GM23338 (cell line): ENCODE results near the gene TBCD. TPM values are rescaled to one million over a fixed set of nuclear protein-coding genes. Genes with fewer than 3 reads are reported as not detected.

ENCODE experiments used
- ATAC-seq: fragments of 200-7000 bp; cut with Tn5 transposase; 3 replicates; pipeline ENCODE4 v1.9.1; 2020
- DNase-seq: peaks from one replicate; pipeline ENCODE4 v3.0.0-alpha.2; 2015; ENCODE audit warnings: low spot score
- H2AFZ ChIP-seq: fragments of 200-600 bp; sonication (generic); 2 replicates; pipeline ENCODE4 v1.8.0; 2016; ENCODE audit warnings: antibody characterized with exemption, mild to moderate bottlenecking, moderate library complexity
- H3F3A ChIP-seq: fragments of 200-600 bp; sonication (generic); replicated peaks from 2 replicates; pipeline ENCODE4 v1.8.0; 2017; ENCODE audit warnings: antibody characterized with exemption, mixed run types, low read depth
- H3K27ac ChIP-seq: fragments of 200-600 bp; sonication (generic); 2 replicates; pipeline ENCODE4 v1.6.1; 2016; ENCODE audit warnings: low read depth
- H3K27me3 ChIP-seq: fragments of 200-600 bp; sonication (generic); 2 replicates; pipeline ENCODE4 v1.8.0; 2016; ENCODE audit warnings: mild to moderate bottlenecking, mixed run types, moderate library complexity; ENCODE audit not compliant: insufficient read depth
- H3K36me3 ChIP-seq: fragments of 200-600 bp; sonication (generic); 2 replicates; pipeline ENCODE4 v1.8.0; 2016; ENCODE audit warnings: mild to moderate bottlenecking; ENCODE audit not compliant: insufficient read depth
- H3K4me1 ChIP-seq: fragments of 200-600 bp; sonication (generic); 2 replicates; pipeline ENCODE4 v1.8.0; 2016; ENCODE audit warnings: mild to moderate bottlenecking, moderate library complexity; ENCODE audit not compliant: insufficient read depth
- H3K4me2 ChIP-seq: fragments of 200-600 bp; sonication (generic); 2 replicates; pipeline ENCODE4 v1.7.1; 2017; ENCODE audit warnings: mixed run types
- H3K4me3 ChIP-seq: fragments of 200-600 bp; sonication (generic); 2 replicates; pipeline ENCODE4 v1.6.1; 2016; ENCODE audit warnings: mixed run types
- H3K79me2 ChIP-seq: fragments of 200-600 bp; sonication (generic); replicated peaks from 2 replicates; pipeline ENCODE4 v1.8.0; 2017; ENCODE audit warnings: mild to moderate bottlenecking; ENCODE audit not compliant: insufficient read depth
- H3K9me2 ChIP-seq: fragments of 200-600 bp; sonication (generic); 2 replicates; pipeline ENCODE4 v1.8.0; 2017; ENCODE audit not compliant: insufficient read depth
- H4K20me1 ChIP-seq: fragments of 200-600 bp; sonication (generic); replicated peaks from 2 replicates; pipeline ENCODE4 v1.8.0; 2017; ENCODE audit warnings: mild to moderate bottlenecking; ENCODE audit not compliant: insufficient read depth
- H3K27ac Mint-ChIP-seq: 2 replicates; pipeline ENCODE4 v1.8.0; 2020; ENCODE audit warnings: inconsistent platforms, mild to moderate bottlenecking, moderate library complexity, mixed read lengths
- H3K27me3 Mint-ChIP-seq: 3 replicates; pipeline ENCODE4 v1.8.0; 2022; ENCODE audit warnings: low read depth, mild to moderate bottlenecking, moderate library complexity, mixed read lengths, inconsistent platforms; ENCODE audit not compliant: insufficient read depth, poor library complexity
- H3K36me3 Mint-ChIP-seq: 3 replicates; pipeline ENCODE4 v1.8.0; 2021; ENCODE audit warnings: low read depth, mild to moderate bottlenecking, inconsistent platforms, moderate library complexity, mixed read lengths
- H3K4me1 Mint-ChIP-seq: 3 replicates; pipeline ENCODE4 v1.8.0; 2020; ENCODE audit warnings: mild to moderate bottlenecking, inconsistent platforms, mixed read lengths
- H3K4me3 Mint-ChIP-seq: 3 replicates; pipeline ENCODE4 v1.8.0; 2021; ENCODE audit warnings: moderate library complexity, mild to moderate bottlenecking, inconsistent platforms, mixed read lengths
- H3K9me3 Mint-ChIP-seq: 3 replicates; pipeline ENCODE4 v1.8.0; 2020; ENCODE audit warnings: moderate library complexity, mild to moderate bottlenecking, inconsistent platforms, mixed read lengths
- CREB1 ChIP-seq: fragments of 250-450 bp; sonication (Bioruptor Pico); IDR thresholded peaks from 2 replicates; pipeline ENCODE4 v1.5.0; 2020; ENCODE audit warnings: low read depth, mild to moderate bottlenecking, moderate library complexity
- EZH2 ChIP-seq: fragments of 200-600 bp; sonication (generic); IDR thresholded peaks from one replicate; pipeline ENCODE4 v1.8.0; 2017; ENCODE audit warnings: antibody characterized with exemption, mild to moderate bottlenecking, low read depth; ENCODE audit not compliant: unreplicated experiment
- EZH2phosphoT487 ChIP-seq: fragments of 200-600 bp; sonication (generic); IDR thresholded peaks from one replicate; pipeline ENCODE4 v1.8.1; 2018; ENCODE audit warnings: antibody characterized with exemption; ENCODE audit not compliant: unreplicated experiment
- JUNB ChIP-seq: IDR thresholded peaks from one replicate; pipeline ENCODE4 v1.6.1; 2016; ENCODE audit warnings: antibody characterized with exemption; ENCODE audit not compliant: unreplicated experiment
- NANOG ChIP-seq: IDR thresholded peaks from 2 replicates; pipeline ENCODE4 v1.6.1; 2016; ENCODE audit warnings: antibody characterized with exemption, borderline replicate concordance
- POLR2AphosphoS5 ChIP-seq: IDR thresholded peaks from 2 replicates; pipeline ENCODE4 v1.6.1; 2016; ENCODE audit warnings: antibody characterized with exemption, low read depth
- STAT1 ChIP-seq: IDR thresholded peaks from one replicate; pipeline ENCODE4 v1.6.1; 2016; ENCODE audit warnings: antibody characterized with exemption; ENCODE audit not compliant: unreplicated experiment
- ZNF114 ChIP-seq: fragments of 250-450 bp; sonication (Bioruptor Pico); IDR thresholded peaks from 2 replicates; pipeline ENCODE4 v1.5.0; 2020; ENCODE audit warnings: mild to moderate bottlenecking, moderate library complexity
- ZNF331 ChIP-seq: fragments of 250-450 bp; sonication (Bioruptor Pico); IDR thresholded peaks from 2 replicates; pipeline ENCODE4 v1.5.0; 2020; ENCODE audit warnings: low read depth, mild to moderate bottlenecking, moderate library complexity
- polyA plus RNA-seq: library from polyadenylated mRNA; unstranded; fragments of >200 nt; fragmentation: Nextera tagmentation; extraction: Ambion mirVana; gene quantifications from 2 replicates; pipeline ENCODE4 v1.2.1, GENCODE V29; 2016
- total RNA-seq: library from RNA; depleted of rRNA; stranded (reverse); fragments of >200 nt; shearing (Covaris generic); gene quantifications from 2 replicates; pipeline ENCODE4 v1.2.3, GENCODE V29; 2014
- TF ChIP-seq, protein P1 (sequence below), 2 experiments: fragments of 200-600 bp in 1 of 2; sonication (generic) in 1 of 2; conservative IDR thresholded peaks; 2 replicates each; pipeline versions ENCODE4 v1.5.1 to v1.6.1; 2016 to 2017; ENCODE audit warnings: antibody characterized with exemption in 2 of 2, low read depth in 2 of 2, mild to moderate bottlenecking in 2 of 2, moderate library complexity in 1 of 2
- TF ChIP-seq, protein P2 (sequence below): fragments of 250-450 bp; sonication (Bioruptor Pico); IDR thresholded peaks from 2 replicates; pipeline ENCODE4 v1.5.0; 2020; ENCODE audit warnings: mild to moderate bottlenecking, moderate library complexity
- TF ChIP-seq, protein P3 (sequence below): IDR thresholded peaks from one replicate; pipeline ENCODE4 v1.6.1; 2018; ENCODE audit warnings: antibody characterized with exemption; ENCODE audit not compliant: unreplicated experiment
- TF ChIP-seq, protein P4 (sequence below): IDR thresholded peaks from 2 replicates; pipeline ENCODE4 v1.6.1; 2016; ENCODE audit warnings: antibody characterized with exemption

The TBCD gene
- total and polyA plus RNA-seq, 2 experiments from 2014 or later: 75.0 to 116 TPM

DNA sequence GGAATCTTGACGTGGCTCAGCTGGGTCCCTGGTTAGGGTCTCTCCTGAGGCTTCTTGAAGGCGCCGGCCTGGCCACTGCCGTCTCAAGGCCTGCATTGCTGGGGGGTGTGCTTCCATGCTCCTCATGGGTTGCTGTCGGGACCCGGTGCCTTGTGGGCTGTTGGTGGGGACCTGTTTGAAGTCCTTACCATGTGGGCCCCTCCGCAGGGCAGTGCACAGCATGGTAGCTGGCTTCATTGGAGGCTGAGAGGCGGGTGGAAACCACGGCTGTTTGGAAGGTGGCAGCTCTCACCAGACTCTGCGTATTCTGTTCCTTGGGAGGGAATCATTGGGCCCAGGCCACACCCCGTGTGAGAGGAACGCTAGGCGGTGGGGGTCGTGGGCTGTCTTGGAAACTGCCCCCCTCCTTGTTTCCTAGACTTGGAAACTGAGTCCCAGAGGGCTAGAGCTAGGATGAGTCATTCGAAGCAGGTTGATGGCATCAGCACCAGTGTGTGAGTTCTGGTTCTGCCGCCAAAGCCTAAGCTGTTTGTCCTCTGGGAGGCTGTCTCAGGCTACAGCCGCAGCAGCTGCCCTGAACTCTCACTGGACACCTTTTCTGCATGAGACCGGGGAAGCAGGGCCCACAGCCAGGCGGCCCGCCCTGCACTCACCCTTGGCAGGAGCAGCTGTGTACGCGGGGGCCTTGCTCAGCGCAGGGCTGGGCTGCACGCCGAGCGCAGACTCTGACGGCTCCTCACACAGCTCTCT lies 52.8 kb downstream of the TBCD start:
- H3K27ac ChIP-seq: no peak overlapping the region
- Mint-ChIP-seq H3K36me3 (peaks cover 47% of the 10 kb centered on the region), H3K27me3 (peaks cover 15% of the 10 kb centered on the region), H3K4me3 (no peak overlapping the region), H3K27ac (peak overlapping the region; percentile 65; the same call in 1 of the 2 replicates), H3K4me1 (peaks cover 10% of the 10 kb centered on the region), H3K9me3 (peaks cover 30% of the 10 kb centered on the region)
- TF ChIP-seq, protein P1, sequence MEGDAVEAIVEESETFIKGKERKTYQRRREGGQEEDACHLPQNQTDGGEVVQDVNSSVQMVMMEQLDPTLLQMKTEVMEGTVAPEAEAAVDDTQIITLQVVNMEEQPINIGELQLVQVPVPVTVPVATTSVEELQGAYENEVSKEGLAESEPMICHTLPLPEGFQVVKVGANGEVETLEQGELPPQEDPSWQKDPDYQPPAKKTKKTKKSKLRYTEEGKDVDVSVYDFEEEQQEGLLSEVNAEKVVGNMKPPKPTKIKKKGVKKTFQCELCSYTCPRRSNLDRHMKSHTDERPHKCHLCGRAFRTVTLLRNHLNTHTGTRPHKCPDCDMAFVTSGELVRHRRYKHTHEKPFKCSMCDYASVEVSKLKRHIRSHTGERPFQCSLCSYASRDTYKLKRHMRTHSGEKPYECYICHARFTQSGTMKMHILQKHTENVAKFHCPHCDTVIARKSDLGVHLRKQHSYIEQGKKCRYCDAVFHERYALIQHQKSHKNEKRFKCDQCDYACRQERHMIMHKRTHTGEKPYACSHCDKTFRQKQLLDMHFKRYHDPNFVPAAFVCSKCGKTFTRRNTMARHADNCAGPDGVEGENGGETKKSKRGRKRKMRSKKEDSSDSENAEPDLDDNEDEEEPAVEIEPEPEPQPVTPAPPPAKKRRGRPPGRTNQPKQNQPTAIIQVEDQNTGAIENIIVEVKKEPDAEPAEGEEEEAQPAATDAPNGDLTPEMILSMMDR (conservative IDR thresholded peaks at IDR 0.05; ENCODE audit: low read depth in 2 of 2): no peak
- no peak for TF ChIP-seq JUNB
- TF ChIP-seq, protein P2, sequence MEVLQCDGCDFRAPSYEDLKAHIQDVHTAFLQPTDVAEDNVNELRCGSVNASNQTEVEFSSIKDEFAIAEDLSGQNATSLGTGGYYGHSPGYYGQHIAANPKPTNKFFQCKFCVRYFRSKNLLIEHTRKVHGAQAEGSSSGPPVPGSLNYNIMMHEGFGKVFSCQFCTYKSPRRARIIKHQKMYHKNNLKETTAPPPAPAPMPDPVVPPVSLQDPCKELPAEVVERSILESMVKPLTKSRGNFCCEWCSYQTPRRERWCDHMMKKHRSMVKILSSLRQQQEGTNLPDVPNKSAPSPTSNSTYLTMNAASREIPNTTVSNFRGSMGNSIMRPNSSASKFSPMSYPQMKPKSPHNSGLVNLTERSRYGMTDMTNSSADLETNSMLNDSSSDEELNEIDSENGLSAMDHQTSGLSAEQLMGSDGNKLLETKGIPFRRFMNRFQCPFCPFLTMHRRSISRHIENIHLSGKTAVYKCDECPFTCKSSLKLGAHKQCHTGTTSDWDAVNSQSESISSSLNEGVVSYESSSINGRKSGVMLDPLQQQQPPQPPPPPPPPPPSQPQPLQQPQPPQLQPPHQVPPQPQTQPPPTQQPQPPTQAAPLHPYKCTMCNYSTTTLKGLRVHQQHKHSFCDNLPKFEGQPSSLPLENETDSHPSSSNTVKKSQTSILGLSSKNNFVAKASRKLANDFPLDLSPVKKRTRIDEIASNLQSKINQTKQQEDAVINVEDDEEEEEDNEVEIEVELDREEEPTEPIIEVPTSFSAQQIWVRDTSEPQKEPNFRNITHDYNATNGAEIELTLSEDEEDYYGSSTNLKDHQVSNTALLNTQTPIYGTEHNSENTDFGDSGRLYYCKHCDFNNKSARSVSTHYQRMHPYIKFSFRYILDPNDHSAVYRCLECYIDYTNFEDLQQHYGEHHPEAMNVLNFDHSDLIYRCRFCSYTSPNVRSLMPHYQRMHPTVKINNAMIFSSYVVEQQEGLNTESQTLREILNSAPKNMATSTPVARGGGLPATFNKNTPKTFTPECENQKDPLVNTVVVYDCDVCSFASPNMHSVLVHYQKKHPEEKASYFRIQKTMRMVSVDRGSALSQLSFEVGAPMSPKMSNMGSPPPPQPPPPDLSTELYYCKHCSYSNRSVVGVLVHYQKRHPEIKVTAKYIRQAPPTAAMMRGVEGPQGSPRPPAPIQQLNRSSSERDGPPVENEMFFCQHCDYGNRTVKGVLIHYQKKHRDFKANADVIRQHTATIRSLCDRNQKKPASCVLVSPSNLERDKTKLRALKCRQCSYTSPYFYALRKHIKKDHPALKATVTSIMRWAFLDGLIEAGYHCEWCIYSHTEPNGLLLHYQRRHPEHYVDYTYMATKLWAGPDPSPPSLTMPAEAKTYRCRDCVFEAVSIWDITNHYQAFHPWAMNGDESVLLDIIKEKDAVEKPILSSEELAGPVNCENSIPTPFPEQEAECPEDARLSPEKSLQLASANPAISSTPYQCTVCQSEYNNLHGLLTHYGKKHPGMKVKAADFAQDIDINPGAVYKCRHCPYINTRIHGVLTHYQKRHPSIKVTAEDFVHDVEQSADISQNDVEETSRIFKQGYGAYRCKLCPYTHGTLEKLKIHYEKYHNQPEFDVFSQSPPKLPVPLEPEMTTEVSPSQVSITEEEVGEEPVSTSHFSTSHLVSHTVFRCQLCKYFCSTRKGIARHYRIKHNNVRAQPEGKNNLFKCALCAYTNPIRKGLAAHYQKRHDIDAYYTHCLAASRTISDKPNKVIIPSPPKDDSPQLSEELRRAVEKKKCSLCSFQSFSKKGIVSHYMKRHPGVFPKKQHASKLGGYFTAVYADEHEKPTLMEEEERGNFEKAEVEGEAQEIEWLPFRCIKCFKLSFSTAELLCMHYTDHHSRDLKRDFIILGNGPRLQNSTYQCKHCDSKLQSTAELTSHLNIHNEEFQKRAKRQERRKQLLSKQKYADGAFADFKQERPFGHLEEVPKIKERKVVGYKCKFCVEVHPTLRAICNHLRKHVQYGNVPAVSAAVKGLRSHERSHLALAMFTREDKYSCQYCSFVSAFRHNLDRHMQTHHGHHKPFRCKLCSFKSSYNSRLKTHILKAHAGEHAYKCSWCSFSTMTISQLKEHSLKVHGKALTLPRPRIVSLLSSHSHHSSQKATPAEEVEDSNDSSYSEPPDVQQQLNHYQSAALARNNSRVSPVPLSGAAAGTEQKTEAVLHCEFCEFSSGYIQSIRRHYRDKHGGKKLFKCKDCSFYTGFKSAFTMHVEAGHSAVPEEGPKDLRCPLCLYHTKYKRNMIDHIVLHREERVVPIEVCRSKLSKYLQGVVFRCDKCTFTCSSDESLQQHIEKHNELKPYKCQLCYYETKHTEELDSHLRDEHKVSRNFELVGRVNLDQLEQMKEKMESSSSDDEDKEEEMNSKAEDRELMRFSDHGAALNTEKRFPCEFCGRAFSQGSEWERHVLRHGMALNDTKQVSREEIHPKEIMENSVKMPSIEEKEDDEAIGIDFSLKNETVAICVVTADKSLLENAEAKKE: no peak
- no peak for TF ChIP-seq STAT1
- no peak for TF ChIP-seq POLR2AphosphoS5
- TF ChIP-seq, protein P3, sequence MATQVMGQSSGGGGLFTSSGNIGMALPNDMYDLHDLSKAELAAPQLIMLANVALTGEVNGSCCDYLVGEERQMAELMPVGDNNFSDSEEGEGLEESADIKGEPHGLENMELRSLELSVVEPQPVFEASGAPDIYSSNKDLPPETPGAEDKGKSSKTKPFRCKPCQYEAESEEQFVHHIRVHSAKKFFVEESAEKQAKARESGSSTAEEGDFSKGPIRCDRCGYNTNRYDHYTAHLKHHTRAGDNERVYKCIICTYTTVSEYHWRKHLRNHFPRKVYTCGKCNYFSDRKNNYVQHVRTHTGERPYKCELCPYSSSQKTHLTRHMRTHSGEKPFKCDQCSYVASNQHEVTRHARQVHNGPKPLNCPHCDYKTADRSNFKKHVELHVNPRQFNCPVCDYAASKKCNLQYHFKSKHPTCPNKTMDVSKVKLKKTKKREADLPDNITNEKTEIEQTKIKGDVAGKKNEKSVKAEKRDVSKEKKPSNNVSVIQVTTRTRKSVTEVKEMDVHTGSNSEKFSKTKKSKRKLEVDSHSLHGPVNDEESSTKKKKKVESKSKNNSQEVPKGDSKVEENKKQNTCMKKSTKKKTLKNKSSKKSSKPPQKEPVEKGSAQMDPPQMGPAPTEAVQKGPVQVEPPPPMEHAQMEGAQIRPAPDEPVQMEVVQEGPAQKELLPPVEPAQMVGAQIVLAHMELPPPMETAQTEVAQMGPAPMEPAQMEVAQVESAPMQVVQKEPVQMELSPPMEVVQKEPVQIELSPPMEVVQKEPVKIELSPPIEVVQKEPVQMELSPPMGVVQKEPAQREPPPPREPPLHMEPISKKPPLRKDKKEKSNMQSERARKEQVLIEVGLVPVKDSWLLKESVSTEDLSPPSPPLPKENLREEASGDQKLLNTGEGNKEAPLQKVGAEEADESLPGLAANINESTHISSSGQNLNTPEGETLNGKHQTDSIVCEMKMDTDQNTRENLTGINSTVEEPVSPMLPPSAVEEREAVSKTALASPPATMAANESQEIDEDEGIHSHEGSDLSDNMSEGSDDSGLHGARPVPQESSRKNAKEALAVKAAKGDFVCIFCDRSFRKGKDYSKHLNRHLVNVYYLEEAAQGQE: no peak
- TF ChIP-seq EZH2phosphoT487: no peak
- TF ChIP-seq, protein P4, sequence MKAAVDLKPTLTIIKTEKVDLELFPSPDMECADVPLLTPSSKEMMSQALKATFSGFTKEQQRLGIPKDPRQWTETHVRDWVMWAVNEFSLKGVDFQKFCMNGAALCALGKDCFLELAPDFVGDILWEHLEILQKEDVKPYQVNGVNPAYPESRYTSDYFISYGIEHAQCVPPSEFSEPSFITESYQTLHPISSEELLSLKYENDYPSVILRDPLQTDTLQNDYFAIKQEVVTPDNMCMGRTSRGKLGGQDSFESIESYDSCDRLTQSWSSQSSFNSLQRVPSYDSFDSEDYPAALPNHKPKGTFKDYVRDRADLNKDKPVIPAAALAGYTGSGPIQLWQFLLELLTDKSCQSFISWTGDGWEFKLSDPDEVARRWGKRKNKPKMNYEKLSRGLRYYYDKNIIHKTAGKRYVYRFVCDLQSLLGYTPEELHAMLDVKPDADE: no peak
- no peak for TF ChIP-seq CREB1 (CRISPR knock-in tag)
- TF ChIP-seq ZNF114 (CRISPR knock-in tag): no peak
- TF ChIP-seq ZNF331 (CRISPR knock-in tag): no peak
- TF ChIP-seq NANOG: no peak
- no peak for TF ChIP-seq EZH2
- H3K9me2 ChIP-seq: no peaks in the 10 kb centered on the region
- ATAC-seq (no peak), DNase-seq (no peak)
- H2AFZ ChIP-seq: no peak overlapping the region
- no peaks in the 10 kb centered on the region for H3F3A ChIP-seq
- no peaks in the 10 kb centered on the region for H3K4me1 ChIP-seq
- no peaks in the 10 kb centered on the region for H3K27me3 ChIP-seq
- peaks cover 8% of the 10 kb centered on the region; the same call in 1 of the 2 replicates for H3K36me3 ChIP-seq
- no peak overlapping the region for H3K4me2 ChIP-seq
- H4K20me1 ChIP-seq: no peaks in the 10 kb centered on the region; the same call in 1 of the 2 replicates
- H3K79me2 ChIP-seq: peaks cover 25% of the 10 kb centered on the region
- no peak overlapping the region for H3K4me3 ChIP-seq
